Upper lobe of left lung (tissue), 4 donors: ENCODE data around the gene ZBTB45.

Source experiments
- EP300 ChIP-seq, 4 donors: sonication (generic); formaldehyde crosslinking; IDR thresholded peaks; one replicate each; pipeline ENCODE4 v1.5.1; 2017; ENCODE audit warnings: antibody characterized with exemption in 4 of 4, control low read depth in 2 of 4
- POLR2A ChIP-seq, 4 donors: fragments of 450-650 bp; IDR thresholded peaks; one replicate each; pipeline ENCODE4 v1.5.1; 2016 to 2017; ENCODE audit warnings: antibody characterized with exemption in 4 of 4, mild to moderate bottlenecking in 2 of 4
- POLR2AphosphoS5 ChIP-seq, 2 donors: sonication (generic); formaldehyde crosslinking; IDR thresholded peaks; one replicate each; pipeline ENCODE4 v1.5.1; 2017; ENCODE audit warnings: antibody characterized with exemption in 2 of 2
- TF ChIP-seq, protein P1 (sequence below), 6 experiments: fragments of 450-650 bp in 4 of 6; fragments of 200-600 bp in 2 of 6; sonication (generic) in 2 of 6; IDR thresholded peaks; one replicate each; pipeline ENCODE4 v1.5.1; 2016 to 2019; ENCODE audit warnings: antibody characterized with exemption in 6 of 6

DNA sequence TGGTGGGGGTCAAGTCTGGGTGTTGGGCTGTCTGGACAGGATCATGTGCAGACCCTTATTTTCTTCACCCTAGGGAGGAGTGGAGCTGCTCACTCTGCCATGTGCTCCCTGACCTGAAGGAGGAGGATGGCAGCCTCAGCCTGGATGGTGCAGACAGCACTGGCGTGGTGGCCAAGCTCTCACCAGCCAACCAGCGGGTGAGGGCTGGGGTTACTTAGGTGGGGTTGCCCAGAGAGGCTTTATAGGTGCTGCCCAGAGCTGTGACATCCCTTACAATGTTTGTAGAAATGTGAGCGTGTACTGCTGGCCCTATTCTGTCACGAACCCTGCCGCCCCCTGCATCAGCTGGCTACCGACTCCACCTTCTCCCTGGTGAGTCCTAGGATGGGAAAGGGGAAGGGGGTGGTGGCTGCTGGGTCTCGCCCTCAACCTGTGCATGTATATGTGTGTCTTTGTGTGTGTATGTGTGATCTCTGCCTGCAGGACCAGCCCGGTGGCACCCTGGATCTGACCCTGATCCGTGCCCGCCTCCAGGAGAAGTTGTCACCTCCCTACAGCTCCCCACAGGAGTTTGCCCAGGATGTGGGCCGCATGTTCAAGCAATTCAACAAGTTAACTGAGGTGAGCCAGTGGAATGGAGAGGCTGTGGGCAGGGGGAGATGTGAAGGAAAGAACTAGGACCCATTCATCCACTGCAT lies 30.2 kb upstream of the ZBTB45 start:
- TF ChIP-seq, protein P1, sequence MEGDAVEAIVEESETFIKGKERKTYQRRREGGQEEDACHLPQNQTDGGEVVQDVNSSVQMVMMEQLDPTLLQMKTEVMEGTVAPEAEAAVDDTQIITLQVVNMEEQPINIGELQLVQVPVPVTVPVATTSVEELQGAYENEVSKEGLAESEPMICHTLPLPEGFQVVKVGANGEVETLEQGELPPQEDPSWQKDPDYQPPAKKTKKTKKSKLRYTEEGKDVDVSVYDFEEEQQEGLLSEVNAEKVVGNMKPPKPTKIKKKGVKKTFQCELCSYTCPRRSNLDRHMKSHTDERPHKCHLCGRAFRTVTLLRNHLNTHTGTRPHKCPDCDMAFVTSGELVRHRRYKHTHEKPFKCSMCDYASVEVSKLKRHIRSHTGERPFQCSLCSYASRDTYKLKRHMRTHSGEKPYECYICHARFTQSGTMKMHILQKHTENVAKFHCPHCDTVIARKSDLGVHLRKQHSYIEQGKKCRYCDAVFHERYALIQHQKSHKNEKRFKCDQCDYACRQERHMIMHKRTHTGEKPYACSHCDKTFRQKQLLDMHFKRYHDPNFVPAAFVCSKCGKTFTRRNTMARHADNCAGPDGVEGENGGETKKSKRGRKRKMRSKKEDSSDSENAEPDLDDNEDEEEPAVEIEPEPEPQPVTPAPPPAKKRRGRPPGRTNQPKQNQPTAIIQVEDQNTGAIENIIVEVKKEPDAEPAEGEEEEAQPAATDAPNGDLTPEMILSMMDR (IDR thresholded peaks at IDR 0.05) = no peak
- no peak for TF ChIP-seq POLR2AphosphoS5 (IDR thresholded peaks at IDR 0.05)
- no peak for TF ChIP-seq POLR2A (IDR thresholded peaks at IDR 0.05)
- TF ChIP-seq EP300 (IDR thresholded peaks at IDR 0.05) = no peak
